ENCODE measurements around the gene TMEM120A. TPM values are rescaled to one million over a fixed set of nuclear protein-coding genes. Genes with fewer than 3 reads are reported as not detected.

Gene TMEM120A
- total RNA-seq, 1 donor from 2014 or later = 34.2 TPM

- Histone ChIP-seq H3K27ac (ENCODE audit: low read depth, low read length) (no peak overlapping the region), H3K9me3 (ENCODE audit: insufficient read depth, low read depth, low read length) (no peaks in the 10 kb centered on the region), H3K79me2 (ENCODE audit: insufficient read depth, low read length) (no peaks in the 10 kb centered on the region), H3K27me3 (ENCODE audit: insufficient read depth, low read length) (no peaks in the 10 kb centered on the region), H3K36me3 (ENCODE audit: insufficient read depth, low read length) (peaks cover 5% of the 10 kb centered on the region), H3K4me1 (ENCODE audit: insufficient read depth, low read length) (peaks cover 16% of the 10 kb centered on the region), H3K4me3 (ENCODE audit: insufficient read depth, low read depth, low read length) (no peak overlapping the region), H2AFZ (ENCODE audit: low read depth, low read length) (no peak overlapping the region), H3K4me2 (ENCODE audit: low read length) (no peak overlapping the region), H4K20me1 (ENCODE audit: insufficient read depth, low read length) (peaks cover 9% of the 10 kb centered on the region), H3K9ac (ENCODE audit: low read length) (no peak overlapping the region)
- Mint-ChIP-seq H3K36me3 (ENCODE audit: low read depth, unreplicated experiment) (peaks cover 16% of the 10 kb centered on the region), H3K9me3 (ENCODE audit: unreplicated experiment) (no peaks in the 10 kb centered on the region), H3K27ac (ENCODE audit: unreplicated experiment) (no peak overlapping the region), H3K4me3 (ENCODE audit: unreplicated experiment) (no peak overlapping the region), H3K4me1 (ENCODE audit: low read depth, unreplicated experiment) (peaks cover 9% of the 10 kb centered on the region), H3K27me3 (ENCODE audit: low read depth, unreplicated experiment) (no peaks in the 10 kb centered on the region)
- no peak for DNase-seq (ENCODE audit: low read depth)
- FAIRE-seq = no peak
- TF ChIP-seq EZH2 (IDR thresholded peaks at IDR 0.05; ENCODE audit: insufficient read depth, low read length) (no peak), CTCF (IDR thresholded peaks at IDR 0.05; ENCODE audit: insufficient read depth, low read depth, low read length) (no peak)
Observed at GRCh38 chr7:75992083-75992755, 2.2 kb downstream of the TMEM120A start.

- peaks cover 3% of the 10 kb centered on the region for H3K36me3 ChIP-seq (ENCODE audit: insufficient read depth, low read length)
- no peak overlapping the region for H3K27ac Mint-ChIP-seq (ENCODE audit: unreplicated experiment)
- H3K79me2 ChIP-seq (ENCODE audit: insufficient read depth, low read length) = no peaks in the 10 kb centered on the region
- H4K20me1 ChIP-seq (ENCODE audit: insufficient read depth, low read length) = peaks cover 9% of the 10 kb centered on the region
- no peaks in the 10 kb centered on the region for H3K9me3 Mint-ChIP-seq (ENCODE audit: unreplicated experiment)
- no peaks in the 10 kb centered on the region for H3K9me3 ChIP-seq (ENCODE audit: insufficient read depth, low read depth, low read length)
- no peaks in the 10 kb centered on the region for H3K27me3 ChIP-seq (ENCODE audit: insufficient read depth, low read length)
- H3K27me3 Mint-ChIP-seq (ENCODE audit: low read depth, unreplicated experiment) = no peaks in the 10 kb centered on the region
- H3K9ac ChIP-seq (ENCODE audit: low read length) = no peak overlapping the region
- FAIRE-seq = no peak
- DNase-seq (ENCODE audit: low read depth) = no peak
- H3K27ac ChIP-seq (ENCODE audit: low read depth, low read length) = no peak overlapping the region
- H3K4me3 ChIP-seq (ENCODE audit: insufficient read depth, low read depth, low read length) = no peak overlapping the region
- peaks cover 16% of the 10 kb centered on the region for H3K4me1 ChIP-seq (ENCODE audit: insufficient read depth, low read length)
- peaks cover 15% of the 10 kb centered on the region for H3K36me3 Mint-ChIP-seq (ENCODE audit: low read depth, unreplicated experiment)
- no peak for TF ChIP-seq CTCF (IDR thresholded peaks at IDR 0.05; ENCODE audit: insufficient read depth, low read depth, low read length)
- TF ChIP-seq EZH2 (IDR thresholded peaks at IDR 0.05; ENCODE audit: insufficient read depth, low read length) = no peak
- no peak overlapping the region for H2AFZ ChIP-seq (ENCODE audit: low read depth, low read length)
- H3K4me3 Mint-ChIP-seq (ENCODE audit: unreplicated experiment) = no peak overlapping the region
- H3K4me1 Mint-ChIP-seq (ENCODE audit: low read depth, unreplicated experiment) = peaks cover 9% of the 10 kb centered on the region
- H3K4me2 ChIP-seq (ENCODE audit: low read length) = no peak overlapping the region
Observed at GRCh38 chr7:75991531-75992082, 2.8 kb downstream of the TMEM120A start.
